HG03039 (cell line): Measurements from ENCODE around the gene ADAMTS2.
"Not testable (repeated sequence)": the region's sequence is repeated elsewhere in the genome, so short reads cannot be mapped to it uniquely, and the experiment has no call there.

Experiments
- ATAC-seq: cut with Tn5 transposase; IDR thresholded peaks from one replicate; pipeline ENCODE4 v1.9.1; 2021; ENCODE audit warnings: mild to moderate bottlenecking, moderate library complexity; ENCODE audit not compliant: unreplicated experiment

Gene ADAMTS2

GRCh38 chr5:179327021-179327735 lies 18.1 kb downstream of the ADAMTS2 start:
- ATAC-seq, result no peak

GRCh38 chr5:179326122-179326927 lies 18.9 kb downstream of the ADAMTS2 start:
- no peak for ATAC-seq

- no peak for ATAC-seq
Measured at GRCh38 chr5:179325296-179326031, 19.8 kb downstream of the ADAMTS2 start.

GRCh38 chr5:179324760-179325295 lies 20.4 kb downstream of the ADAMTS2 start:
- no peak for ATAC-seq

- ATAC-seq, result not testable (repeated sequence)
Measured at GRCh38 chr5:179324316-179324715, 20.9 kb downstream of the ADAMTS2 start.

GRCh38 chr5:179323026-179323870 lies 22.0 kb downstream of the ADAMTS2 start:
- no peak for ATAC-seq

- no peak for ATAC-seq
Measured at GRCh38 chr5:179322071-179323025, 22.9 kb downstream of the ADAMTS2 start.

GRCh38 chr5:179321206-179321987 lies 23.9 kb downstream of the ADAMTS2 start:
- ATAC-seq, result no peak

- no peak for ATAC-seq
Measured at GRCh38 chr5:179319741-179320281, 25.4 kb downstream of the ADAMTS2 start.

GRCh38 chr5:179319123-179319522 lies 26.1 kb downstream of the ADAMTS2 start:
- no peak for ATAC-seq

- no peak for ATAC-seq
Measured at GRCh38 chr5:179318221-179318955, 26.9 kb downstream of the ADAMTS2 start.

- ATAC-seq, result no peak
Measured at GRCh38 chr5:179317411-179318220, 27.6 kb downstream of the ADAMTS2 start.

- ATAC-seq, result no peak
Measured at GRCh38 chr5:179316982-179317381, 28.3 kb downstream of the ADAMTS2 start.

GRCh38 chr5:179316111-179316551 lies 29.1 kb downstream of the ADAMTS2 start:
- no peak for ATAC-seq

GRCh38 chr5:179315356-179315890 lies 29.8 kb downstream of the ADAMTS2 start:
- ATAC-seq, result no peak

GRCh38 chr5:179314606-179315355 lies 30.5 kb downstream of the ADAMTS2 start:
- no peak for ATAC-seq
